Hematopoietic multipotent progenitor cell (in vitro differentiated cells): Measurements from ENCODE around the gene ECEL1. TPM values are rescaled to one million over a fixed set of nuclear protein-coding genes. Genes with fewer than 3 reads are reported as not detected.
"Not testable (repeated sequence)": the region's sequence is repeated elsewhere in the genome, so short reads cannot be mapped to it uniquely, and the experiment has no call there.

ENCODE experiments used
- DNase-seq, 3 donors: peaks; one replicate each; pipeline ENCODE4 v3.0.0-alpha.2; 2011 to 2015; ENCODE audit warnings: low read depth in 2 of 3, low spot score in 2 of 3
- total RNA-seq: library from RNA; depleted of rRNA; stranded (reverse); fragments of >200 nt; gene quantifications from one replicate; pipeline ENCODE4 v1.2.3, GENCODE V29; 2012

Gene ECEL1
- total RNA-seq, 1 donor = 0.27 TPM

- DNase-seq = peak in 2 of 3 donors; percentile 62 to 68
Observed at GRCh38 chr2:232444409-232445148, 43.1 kb downstream of the ECEL1 start.

GRCh38 chr2:232443669-232444408 lies 43.8 kb downstream of the ECEL1 start:
- not testable (repeated sequence) for DNase-seq

- not testable (repeated sequence) for DNase-seq
Observed at GRCh38 chr2:232443047-232443446, 44.6 kb downstream of the ECEL1 start.

GRCh38 chr2:232442431-232442830 lies 45.2 kb downstream of the ECEL1 start:
- not testable (repeated sequence) for DNase-seq

GRCh38 chr2:232441922-232442321 lies 45.7 kb downstream of the ECEL1 start:
- not testable (repeated sequence) for DNase-seq

- no peak for DNase-seq
Observed at GRCh38 chr2:232441147-232441651, 46.4 kb downstream of the ECEL1 start.

- DNase-seq = peak; percentile 72 to 88 (median 76)
Observed at GRCh38 chr2:232440220-232441018, 47.2 kb downstream of the ECEL1 start.

GRCh38 chr2:232439758-232440135 lies 47.9 kb downstream of the ECEL1 start:
- DNase-seq = no peak

- DNase-seq = no peak
Observed at GRCh38 chr2:232438951-232439757, 48.5 kb downstream of the ECEL1 start.

- no peak for DNase-seq
Observed at GRCh38 chr2:232438091-232438490, 49.5 kb downstream of the ECEL1 start.

- DNase-seq = no peak
Observed at GRCh38 chr2:232437195-232437571, 50.5 kb downstream of the ECEL1 start.

- no peak for DNase-seq
Observed at GRCh38 chr2:232436381-232437194, 51.0 kb downstream of the ECEL1 start.

GRCh38 chr2:232435805-232436204 lies 51.8 kb downstream of the ECEL1 start:
- DNase-seq = no peak

GRCh38 chr2:232435375-232435648 lies 52.3 kb downstream of the ECEL1 start:
- no peak for DNase-seq

GRCh38 chr2:232434563-232435374 lies 52.9 kb downstream of the ECEL1 start:
- no peak for DNase-seq

GRCh38 chr2:232434091-232434490 lies 53.5 kb downstream of the ECEL1 start:
- DNase-seq = no peak

GRCh38 chr2:232433622-232434021 lies 54.0 kb downstream of the ECEL1 start:
- not testable (repeated sequence) for DNase-seq

GRCh38 chr2:232432598-232433184 lies 54.9 kb downstream of the ECEL1 start:
- no peak for DNase-seq
